ENCODE measurements around the gene SGK2.

DNA sequence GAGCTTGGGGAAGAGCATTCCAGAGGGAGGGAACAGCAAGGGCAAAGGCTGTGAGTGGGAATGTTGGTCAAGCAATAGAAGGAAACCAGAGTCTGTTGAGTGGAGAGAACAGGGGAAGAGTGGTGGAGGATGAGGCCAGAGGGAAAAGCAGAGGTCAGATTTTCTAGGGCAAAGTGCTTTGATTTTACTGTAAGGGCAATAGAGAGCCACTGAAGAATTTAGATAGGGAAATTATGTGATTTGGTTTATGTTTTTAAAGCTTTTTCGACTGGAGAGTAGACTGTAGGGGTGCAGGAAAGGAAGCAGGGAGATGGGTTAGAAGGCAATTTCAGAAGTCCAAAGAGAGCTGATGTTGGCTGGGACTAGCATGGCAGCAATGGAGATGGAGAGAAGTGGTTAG, 46.9 kb upstream of the SGK2 start:
- no peak for TF ChIP-seq POLR2A (IDR thresholded peaks at IDR 0.05)
- TF ChIP-seq, protein P1, sequence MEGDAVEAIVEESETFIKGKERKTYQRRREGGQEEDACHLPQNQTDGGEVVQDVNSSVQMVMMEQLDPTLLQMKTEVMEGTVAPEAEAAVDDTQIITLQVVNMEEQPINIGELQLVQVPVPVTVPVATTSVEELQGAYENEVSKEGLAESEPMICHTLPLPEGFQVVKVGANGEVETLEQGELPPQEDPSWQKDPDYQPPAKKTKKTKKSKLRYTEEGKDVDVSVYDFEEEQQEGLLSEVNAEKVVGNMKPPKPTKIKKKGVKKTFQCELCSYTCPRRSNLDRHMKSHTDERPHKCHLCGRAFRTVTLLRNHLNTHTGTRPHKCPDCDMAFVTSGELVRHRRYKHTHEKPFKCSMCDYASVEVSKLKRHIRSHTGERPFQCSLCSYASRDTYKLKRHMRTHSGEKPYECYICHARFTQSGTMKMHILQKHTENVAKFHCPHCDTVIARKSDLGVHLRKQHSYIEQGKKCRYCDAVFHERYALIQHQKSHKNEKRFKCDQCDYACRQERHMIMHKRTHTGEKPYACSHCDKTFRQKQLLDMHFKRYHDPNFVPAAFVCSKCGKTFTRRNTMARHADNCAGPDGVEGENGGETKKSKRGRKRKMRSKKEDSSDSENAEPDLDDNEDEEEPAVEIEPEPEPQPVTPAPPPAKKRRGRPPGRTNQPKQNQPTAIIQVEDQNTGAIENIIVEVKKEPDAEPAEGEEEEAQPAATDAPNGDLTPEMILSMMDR (IDR thresholded peaks at IDR 0.05) = no peak
